Stimulated activated CD4-positive, alpha-beta T cell treated with anti-CD3 and anti-CD28 coated beads, TNF-alpha, amount 100 ng/mL, for 1 hour (primary cell): ENCODE results near the gene NOXA1.
"Not testable (repeated sequence)": the region's sequence is repeated elsewhere in the genome, so short reads cannot be mapped to it uniquely, and the experiment has no call there.

Experiments used
- DNase-seq, 3 donors: peaks; one replicate each; pipeline ENCODE4 v3.0.0-alpha.2; 2020; ENCODE audit warnings: low read depth in 3 of 3, low spot score in 1 of 3

NOXA1 gene

DNA sequence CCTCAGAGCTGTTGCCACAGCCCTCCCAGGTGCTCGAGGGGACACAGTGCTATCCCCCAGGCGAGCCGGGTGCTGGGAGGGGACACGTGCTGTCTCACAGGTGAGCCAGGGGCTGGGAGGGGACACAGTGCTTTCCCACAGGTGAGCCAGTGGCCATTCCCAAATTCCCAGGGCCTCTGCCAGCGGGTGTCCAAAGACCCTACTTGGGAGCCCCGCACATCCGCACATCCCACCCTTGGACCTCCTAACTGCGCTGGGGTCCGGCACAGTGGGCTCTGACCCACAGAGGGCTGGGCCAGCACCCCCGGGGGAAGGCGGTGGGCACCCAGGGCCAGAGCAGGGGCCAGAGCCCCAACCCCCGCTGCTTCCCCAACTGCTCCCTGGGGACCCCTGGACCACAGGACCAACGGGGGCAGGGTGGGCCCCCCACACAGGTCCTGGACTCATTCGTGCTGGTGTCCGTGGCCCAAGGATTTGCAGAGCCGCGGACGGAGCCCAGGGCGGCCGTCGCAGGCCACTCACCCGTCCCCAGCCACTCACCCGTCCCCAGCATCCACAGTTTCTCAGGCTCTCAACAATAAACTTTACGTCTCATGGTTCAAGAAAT is 18.1 kb upstream of the NOXA1 start:
- DNase-seq, result no peak

DNA sequence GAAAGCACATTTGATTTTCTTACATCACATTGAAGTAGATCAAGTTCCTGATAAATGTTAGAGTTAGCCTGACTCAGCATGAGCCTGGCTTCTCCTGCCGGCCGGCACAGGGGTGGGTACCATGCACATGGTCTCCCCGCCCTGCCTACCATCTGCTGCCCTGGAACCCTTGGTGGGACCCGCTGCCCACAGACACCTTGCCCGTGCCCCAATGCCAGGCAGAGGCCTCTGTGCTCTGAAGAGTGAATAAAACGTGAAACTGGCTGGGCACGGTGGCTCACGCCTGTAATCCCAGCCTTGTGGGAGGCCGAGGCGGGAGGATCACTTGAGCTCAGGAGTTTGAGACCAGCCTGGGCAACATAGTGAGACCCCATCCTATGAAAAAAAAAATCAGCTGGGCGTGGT is 17.5 kb upstream of the NOXA1 start:
- DNase-seq, result no peak

DNA sequence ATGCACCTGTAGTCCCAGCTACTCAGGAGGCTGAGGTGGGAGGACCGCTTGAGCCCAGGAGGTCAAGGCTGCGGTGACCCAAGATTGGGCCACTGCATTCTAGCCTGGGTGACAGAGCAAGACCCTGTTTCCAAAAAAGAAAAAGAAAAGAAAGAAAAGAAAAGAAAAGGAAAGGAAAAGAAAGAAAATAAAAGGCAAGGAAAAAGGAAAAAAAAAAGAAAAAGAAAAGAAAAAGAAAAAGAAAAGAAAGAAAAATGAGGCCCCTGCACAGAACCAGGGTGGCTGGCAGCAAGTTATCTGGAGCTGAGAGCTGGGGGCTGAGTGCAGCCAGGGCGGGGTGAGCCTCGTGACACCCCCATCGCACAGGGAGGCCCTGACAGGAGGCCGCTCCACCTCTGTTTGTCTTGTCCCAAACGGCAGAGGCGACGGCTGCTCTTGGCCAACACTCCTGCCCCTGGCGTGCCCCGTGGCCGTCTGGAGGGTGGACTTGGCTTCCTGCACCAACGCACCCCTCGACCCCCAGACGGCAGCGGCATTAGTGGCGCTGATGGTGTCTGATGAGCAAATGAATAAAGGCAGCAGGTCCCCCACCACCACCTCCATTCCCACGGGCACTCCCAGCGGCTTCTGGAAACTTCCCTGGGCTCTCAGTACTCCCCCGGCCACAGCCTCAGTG is 17.0 kb upstream of the NOXA1 start:
- no peak for DNase-seq

DNA sequence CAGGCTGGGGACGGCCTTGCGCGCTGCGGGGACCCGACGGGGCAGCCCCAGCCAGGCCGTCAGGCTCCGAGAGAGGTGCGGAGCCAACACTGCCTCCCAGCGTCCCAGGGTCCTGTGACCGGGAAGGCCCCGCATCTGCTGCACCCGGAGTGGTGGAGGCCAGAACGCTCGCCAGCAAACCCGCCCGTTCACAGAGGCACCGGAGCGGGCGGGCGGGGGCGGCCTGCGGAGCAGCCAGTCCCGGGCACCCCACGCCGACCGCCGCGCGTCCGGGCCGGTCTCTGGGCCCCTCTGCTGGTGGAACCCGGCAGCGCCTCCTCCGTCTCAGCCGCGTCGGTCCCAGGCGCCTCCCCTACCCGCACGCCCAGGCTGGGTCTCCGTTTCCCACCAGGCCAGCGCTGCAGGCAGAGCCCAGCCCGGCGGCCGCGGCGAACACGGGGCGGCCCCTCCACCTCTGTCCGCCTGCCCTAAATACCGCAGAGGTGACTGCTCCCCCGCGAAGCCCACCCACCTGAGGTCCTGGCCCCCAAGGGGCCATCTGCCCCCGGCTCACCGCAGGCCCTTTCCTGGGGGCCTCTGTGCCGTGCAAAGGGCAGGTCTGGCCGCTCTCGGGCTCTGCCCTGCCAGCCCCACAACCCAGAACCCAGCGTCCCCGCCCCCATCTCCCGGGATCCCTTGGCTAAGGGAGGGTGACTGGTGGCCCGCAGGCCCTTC is 16.2 kb upstream of the NOXA1 start:
- peak in 2 of 3 donors; percentile 46 for DNase-seq

DNA sequence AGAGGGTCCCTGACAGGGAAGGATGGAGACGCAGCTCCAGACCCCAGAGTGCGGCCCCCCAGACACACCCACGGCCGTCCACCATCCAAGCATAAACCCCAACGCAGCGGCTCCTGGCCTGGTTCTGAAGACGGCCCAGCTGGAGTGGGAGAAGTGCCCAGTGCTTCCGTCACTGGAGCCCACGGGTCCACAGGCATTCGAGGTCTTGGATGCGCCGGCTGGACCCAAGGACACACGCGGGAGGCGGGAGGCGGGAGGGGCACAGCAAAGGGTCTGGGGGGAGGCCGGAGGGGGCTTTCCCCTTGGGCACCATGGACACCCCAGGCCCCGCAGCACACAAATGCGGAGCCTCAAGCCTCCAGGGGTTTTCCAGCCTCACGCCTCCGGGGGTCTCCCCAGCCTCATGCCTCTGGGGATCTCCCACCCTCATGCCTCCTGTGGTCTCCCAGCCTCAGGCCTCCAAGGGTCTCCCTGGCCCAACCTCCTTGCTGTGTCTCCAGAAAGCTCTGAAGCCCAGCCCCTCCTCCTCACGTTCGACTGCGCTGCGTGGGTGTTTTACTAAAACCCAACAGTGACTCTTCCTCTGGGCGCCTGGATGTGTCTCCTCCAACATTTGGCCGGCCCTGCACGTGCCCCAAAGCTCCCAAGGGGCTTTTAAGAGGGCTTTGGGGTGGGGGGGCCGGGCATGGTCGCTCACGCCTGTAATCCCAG is 15.4 kb upstream of the NOXA1 start:
- DNase-seq, result no peak

DNA sequence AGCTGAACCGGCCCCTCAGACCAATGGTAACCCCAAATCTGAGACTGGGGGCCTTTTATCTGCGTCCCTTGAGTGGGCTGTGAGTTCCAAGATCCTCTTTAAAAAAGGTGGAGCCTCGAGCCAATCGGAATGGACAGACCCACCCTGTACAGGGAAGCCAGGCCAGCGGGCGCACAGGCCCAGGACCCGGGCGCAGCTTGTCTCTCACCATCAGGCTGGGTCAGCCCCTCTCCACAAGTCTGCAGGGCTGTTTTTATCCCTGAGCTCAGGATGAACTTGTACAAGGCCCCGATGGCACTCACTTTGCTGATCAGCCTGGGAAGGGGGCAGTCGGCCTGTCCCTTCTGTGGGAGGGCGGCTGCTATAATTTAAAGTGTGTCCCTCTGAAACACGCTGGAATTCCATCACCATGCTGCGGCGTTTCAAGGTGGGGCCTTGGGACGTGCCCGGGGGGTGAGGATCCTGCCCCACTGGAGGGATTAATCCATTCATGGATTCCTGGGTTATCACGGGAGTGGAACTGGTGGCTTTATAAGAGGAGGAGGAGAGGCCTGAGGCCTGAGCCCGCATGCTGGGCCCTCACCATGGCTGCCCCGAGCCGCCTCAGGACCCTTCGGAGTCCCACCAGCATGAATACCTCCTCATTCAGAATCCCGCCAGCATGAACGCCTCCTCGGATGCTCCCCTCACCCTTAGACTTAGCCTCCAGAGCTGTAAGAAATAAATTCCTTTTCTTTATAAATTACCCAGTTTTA is 14.4 kb upstream of the NOXA1 start:
- no peak for DNase-seq

DNA sequence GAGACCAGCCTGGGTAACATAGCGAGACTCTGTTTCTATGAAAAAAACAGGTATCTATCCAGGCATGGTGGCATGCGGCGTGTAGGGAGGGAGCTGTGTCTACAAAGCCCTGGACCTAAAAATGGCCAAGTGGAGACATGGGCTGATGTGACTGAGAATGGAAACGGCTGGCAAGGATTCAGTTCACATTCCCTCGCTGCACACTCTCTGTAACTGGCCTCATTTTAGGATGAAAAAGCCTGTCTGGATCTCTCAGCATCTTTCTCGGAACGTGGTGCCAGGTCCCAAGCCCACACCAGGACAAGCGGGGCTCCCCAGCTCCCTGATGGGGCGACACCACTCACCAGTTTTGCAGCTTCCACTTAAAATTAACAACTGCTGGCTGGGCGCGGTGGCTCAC is 13.7 kb upstream of the NOXA1 start:
- no peak for DNase-seq

DNA sequence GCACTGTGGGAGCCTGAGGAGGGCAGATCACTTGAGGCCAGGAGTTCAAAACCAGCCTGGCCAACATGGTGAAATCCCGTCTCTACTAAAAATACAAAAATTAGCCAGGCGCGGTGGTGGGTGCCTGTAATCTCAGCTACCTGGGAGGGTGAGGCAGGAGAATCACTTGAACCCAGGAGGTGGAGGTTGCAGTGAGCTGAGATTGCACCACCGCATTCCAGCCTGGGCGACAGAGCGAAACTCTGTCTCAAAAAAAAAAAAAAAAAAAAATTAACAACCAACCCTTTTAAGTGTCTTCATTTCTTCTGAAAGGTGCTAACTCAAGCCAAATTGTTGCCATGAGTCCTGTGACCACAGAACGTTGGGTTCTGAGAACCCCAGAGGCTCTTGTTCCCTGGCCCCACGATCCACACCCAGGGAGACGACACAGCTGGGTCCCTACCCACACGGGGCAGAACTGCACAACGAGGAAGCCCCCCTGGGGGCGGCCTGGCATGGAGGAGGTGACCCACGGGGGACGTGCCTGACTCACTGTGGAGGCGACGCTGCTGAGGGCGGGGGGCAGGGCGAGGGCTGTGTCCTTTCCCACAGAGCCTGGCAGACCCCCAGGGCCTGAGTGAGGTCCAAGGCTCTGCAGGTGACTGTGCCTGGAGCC is 12.8 kb upstream of the NOXA1 start:
- not testable (repeated sequence) for DNase-seq

DNA sequence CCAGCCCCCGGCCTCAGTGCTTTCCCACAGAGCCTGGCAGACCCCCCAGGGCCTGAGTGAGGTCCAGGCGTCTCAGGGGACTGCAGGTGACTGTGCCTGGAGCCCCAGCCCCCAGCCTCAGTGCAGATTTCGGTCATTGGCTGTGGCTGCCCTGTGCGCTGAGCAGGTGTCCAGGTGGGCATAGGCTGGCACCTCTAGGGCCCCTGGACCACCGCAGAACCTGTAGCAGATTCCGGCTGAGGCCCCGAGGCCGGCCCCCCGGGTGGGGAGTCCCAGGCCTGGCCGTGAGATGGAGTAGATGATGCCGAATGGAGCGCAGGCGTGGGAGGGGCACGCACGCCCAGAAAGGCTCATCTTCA is 12.3 kb upstream of the NOXA1 start:
- DNase-seq, result no peak

DNA sequence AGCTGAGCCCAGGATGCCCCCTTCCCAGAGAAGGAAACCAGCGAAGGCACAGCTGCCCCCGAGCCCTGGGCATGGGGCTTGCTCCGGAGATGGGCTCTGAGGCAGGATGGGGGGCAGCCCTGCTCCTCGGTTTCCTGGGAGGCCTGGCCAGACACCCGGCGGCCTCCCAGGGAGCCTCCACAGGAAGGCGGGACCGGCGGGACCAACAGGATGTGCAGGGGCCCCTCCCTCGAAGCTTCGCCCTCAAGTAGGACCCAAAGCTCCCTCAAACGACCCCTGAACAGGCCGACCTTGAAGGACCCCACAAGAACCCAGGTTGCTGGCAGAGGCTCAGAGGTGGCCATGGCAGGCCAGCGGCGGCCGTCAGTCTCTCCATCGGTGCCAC is 11.9 kb upstream of the NOXA1 start:
- no peak for DNase-seq

DNA sequence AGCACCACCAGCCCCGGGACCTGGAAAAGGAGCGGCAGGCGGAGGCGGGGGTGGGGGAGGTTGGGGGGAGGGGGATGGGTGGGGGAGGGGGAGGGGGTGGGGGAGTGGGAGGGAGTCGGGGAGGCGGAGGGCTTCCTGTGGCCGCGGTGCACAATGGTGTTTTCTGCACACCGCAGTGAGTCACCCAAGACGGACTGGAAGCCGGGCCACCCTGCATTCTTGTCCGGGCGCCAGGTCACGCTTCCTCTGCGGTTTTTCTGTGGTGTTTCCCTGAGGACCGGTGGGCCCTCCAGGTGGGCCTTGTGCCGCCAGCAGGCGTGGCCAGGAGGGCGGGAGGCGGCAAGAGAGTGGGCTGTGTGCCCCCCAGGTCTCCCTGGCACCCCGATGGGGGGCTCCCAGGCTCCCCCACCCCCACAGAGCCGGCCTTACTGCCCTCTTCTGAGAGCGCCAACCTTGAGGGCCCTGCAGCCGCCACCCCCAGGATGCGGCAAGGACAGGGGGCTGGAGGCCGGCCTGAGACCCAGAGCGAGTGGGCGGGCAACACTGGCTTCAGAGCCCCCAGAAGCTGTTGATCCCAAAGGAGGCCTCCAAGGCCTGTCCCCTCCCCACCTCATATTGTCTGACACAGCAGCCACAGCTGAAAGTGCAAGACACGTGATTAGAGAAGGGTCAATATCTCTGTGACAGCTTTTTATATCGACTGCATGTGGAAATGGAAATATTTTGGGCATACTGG is 11.4 kb upstream of the NOXA1 start:
- no peak for DNase-seq

DNA sequence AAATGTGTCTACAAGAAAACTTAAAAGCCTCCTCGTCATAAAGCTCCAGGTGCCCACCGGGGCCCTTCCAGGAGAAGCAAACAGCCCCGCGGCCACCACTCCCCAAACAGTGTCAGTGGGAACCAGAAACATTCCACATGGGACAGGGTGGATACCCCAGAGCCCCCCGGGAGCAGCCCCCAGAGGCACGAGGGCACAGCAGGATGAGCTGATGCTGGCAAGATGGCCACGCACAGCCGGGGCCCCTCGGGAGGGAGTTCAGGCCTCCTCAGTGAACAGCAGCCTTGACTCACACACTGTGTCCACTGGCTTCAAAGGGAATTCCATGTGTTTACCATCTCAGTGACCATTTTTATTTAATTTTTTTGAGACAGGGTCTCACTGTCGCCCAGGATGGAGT is 10.8 kb upstream of the NOXA1 start:
- no peak for DNase-seq

DNA sequence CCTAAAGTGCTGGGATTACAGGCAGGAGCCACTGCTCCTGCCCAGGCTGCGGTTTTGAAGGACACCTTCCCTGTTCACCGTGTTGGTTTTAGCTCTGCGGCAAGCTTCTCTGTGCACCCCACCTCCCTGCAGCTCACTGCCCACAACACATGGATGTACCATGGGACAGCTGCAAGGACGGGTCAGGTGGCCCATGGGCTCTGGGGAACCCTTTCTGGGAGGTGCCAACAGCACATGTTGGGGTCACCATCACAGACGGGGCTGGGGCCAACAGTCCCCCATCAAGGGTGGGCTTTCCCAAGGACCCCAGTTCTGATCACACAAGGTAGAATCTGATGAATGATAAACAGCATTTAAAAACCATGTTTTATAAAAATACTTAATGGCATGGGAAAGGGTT is 7.7 kb upstream of the NOXA1 start:
- no peak for DNase-seq

DNA sequence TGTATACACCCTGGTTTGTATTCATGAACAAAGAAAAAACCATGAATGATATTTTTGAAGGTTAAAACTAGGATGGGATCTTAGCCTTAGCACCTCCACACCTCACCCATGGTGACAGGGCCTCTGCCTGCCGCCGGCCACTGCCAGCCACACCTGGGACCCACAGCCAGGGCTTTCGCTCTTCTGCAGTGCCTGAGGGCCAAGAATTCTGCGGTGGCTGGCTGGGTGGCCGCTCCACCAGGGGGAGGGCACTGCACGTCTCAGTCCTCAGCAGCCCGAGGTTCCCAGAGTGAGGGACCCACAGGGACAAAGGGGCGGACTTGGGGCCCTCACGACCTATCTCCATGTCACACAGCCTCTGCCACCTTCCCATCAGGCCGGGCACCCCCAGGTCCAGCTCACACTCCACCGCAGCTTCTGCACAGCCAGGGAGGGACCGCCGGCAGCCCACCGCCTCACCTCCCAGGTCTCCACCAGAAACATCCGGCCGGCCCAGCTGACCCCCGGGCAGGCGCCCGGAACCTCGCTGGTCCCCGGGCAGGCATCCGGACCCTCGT is 7.1 kb upstream of the NOXA1 start:
- DNase-seq, result no peak

DNA sequence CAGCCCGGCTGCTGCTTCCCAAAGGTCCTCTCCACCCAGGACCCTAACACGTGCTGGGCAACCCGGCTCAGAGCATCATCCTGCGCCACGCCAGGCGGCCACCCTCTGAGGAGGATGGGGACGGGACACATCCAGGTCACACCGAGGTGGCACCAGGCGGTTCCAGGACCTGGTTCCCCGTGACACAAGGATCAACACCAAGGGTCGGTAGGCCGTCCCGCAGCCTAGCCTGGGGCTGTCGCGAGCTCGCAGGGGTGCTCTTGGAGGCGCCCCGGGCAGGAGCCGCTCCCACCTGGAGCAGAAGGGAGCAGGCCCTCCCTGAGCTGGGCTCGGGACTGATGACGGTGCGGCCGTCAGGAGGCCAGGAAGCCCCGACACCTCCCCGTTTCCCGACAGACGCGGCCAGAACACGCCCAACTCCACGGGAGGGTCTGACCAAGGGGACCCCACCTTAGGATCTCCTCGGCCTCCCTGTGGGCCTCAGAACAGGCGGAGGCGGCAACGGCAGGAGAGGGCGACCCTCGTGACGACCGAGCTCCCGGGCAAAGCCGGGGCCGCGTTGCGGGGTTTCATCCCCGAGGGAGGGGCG is 6.5 kb upstream of the NOXA1 start:
- no peak for DNase-seq

DNA sequence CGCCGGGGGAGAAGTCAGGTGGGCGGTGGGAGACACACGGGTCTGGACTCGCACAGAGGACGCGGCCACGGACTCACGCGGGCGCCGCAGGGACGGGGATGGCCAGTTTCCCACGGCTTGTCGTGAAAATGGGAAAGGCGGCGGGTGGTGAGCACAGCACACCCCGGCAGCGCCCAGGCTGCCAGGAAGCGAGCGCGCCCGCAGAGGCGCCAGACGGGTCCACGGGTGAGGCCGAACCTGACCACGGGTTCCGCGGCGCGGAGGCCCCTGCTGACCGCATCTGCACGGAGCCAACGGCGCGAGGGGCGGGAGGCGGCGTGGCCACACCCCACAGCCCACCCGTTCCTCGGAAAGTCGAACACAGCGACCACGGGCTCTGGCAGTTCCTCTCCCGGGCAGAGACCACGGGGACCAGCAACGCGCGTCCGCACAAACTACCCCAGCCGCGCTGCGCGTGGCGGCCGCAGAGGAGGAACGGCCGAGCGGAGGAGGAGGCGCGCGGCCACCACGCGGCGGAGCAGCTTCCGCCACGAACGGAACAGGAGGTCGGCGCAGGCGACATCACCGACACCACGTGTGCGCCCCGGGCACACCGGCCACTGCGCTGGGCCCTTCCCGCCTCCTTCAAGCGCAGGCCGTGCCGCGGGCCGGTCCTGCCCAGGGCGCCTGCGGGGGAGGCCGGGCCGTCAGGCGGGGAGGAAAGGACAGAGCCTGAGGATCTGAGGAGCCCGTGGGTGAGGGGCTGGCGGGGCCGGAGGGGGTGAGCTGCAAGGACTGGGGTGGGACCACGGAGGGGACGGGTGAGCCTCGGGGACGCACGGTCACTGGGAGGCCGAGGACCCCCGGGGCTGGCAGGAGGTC is 5.8 kb upstream of the NOXA1 start:
- no peak for DNase-seq

DNA sequence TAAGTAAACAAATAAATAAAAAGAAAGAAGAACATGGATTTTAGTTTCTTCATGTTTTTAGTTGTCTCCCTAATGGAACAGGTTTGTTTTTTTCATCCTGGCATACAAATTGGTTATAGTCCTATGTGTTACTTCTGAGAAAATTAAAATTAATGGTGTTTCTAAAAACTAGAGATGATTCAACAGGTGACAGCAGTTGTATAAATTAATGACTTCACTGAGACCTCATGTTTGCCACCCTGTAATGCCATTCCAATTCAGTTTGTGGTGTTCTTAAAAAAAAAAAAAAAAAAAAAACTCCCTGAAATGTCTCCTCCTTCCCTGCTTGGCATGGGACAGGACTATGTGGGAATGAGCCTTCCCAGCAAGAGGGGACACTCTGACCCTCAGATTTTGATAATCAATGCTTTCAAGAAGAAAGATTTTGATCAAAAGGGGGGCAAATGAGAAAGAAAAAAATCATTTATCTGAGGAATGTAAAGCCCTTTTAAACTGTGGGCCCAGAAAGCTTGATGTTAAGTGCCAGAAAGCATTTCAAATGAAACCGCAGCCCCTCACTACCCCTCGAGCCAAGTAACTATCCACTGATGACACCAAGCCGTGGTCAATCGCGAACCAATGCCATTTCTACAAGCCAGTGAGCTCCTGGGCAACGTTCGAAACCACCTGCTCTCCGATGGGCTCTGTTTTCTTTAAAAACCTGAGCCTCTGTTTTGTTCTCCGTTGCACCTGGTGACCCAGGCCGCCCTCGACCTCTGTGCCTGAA is 1.2 kb upstream of the NOXA1 start:
- no peak for DNase-seq
